Smooth muscle cell (in vitro differentiated cells): Measurements from ENCODE around the gene THNSL1. TPM values are rescaled to one million over a fixed set of nuclear protein-coding genes. Genes with fewer than 3 reads are reported as not detected.

Experiments
- DNase-seq: peaks from one replicate; lab custom pipeline; 2025; ENCODE audit not compliant: unreplicated experiment; lab: John Stamatoyannopoulos, UW
- H2AFZ ChIP-seq: fragments of 200-600 bp; sonication (generic); 2 replicates; pipeline ENCODE4 v1.6.0; 2016; ENCODE audit warnings: antibody characterized with exemption, low read depth, mild to moderate bottlenecking
- H3F3A ChIP-seq: fragments of 200-600 bp; sonication (generic); 2 replicates; pipeline ENCODE4 v1.6.0; 2017; ENCODE audit warnings: antibody characterized with exemption, low read depth
- H3K27ac ChIP-seq: fragments of 200-600 bp; sonication (generic); 2 replicates; pipeline ENCODE4 v1.5.1; 2016; ENCODE audit warnings: low read depth, mild to moderate bottlenecking
- H3K27me3 ChIP-seq: fragments of 200-600 bp; sonication (generic); 2 replicates; pipeline ENCODE4 v1.6.1; 2016; ENCODE audit warnings: low read depth, mild to moderate bottlenecking
- H3K36me3 ChIP-seq: fragments of 200-600 bp; sonication (generic); 2 replicates; pipeline ENCODE4 v1.5.1; 2016; ENCODE audit warnings: low read depth
- H3K4me1 ChIP-seq: fragments of 200-600 bp; sonication (generic); 2 replicates; pipeline ENCODE4 v1.5.1; 2016; ENCODE audit warnings: low read depth
- H3K4me2 ChIP-seq: fragments of 200-600 bp; sonication (generic); 2 replicates; pipeline ENCODE4 v1.6.0; 2016; ENCODE audit warnings: mild to moderate bottlenecking
- H3K4me3 ChIP-seq: fragments of 200-600 bp; sonication (generic); 2 replicates; pipeline ENCODE4 v1.5.1; 2016; ENCODE audit warnings: mild to moderate bottlenecking
- H3K79me2 ChIP-seq: fragments of 200-600 bp; sonication (generic); 2 replicates; pipeline ENCODE4 v1.6.0; 2016; ENCODE audit warnings: low read depth, mild to moderate bottlenecking
- H3K9ac ChIP-seq: fragments of 200-600 bp; sonication (generic); 2 replicates; pipeline ENCODE4 v1.6.0; 2016; ENCODE audit warnings: low read depth
- H3K9me3 ChIP-seq: fragments of 200-600 bp; sonication (generic); replicated peaks from 2 replicates; pipeline ENCODE4 v1.5.1; 2016; ENCODE audit warnings: low read depth
- H4K20me1 ChIP-seq: fragments of 200-600 bp; sonication (generic); 2 replicates; pipeline ENCODE4 v1.6.0; 2016; ENCODE audit warnings: low read depth
- CTCF ChIP-seq: fragments of 200-600 bp; sonication (generic); IDR thresholded peaks from 2 replicates; pipeline ENCODE4 v1.5.1; 2017; ENCODE audit warnings: borderline replicate concordance, mild to moderate bottlenecking, antibody characterized with exemption; ENCODE audit not compliant: insufficient read depth, poor library complexity, severe bottlenecking
- WGBS: methylation state at CpG from one replicate; pipeline ENCODE4 v1.1.7; 2016; ENCODE audit warnings: low lambda C conversion rate; 5-methylcytosine and 5-hydroxymethylcytosine counted together
- polyA plus RNA-seq: library from polyadenylated mRNA; unstranded; fragments of >200 nt; fragmentation: Nextera tagmentation; extraction: Ambion mirVana; gene quantifications from 2 replicates; pipeline ENCODE4 v1.2.1, GENCODE V29; 2016
- total RNA-seq: library from RNA; depleted of rRNA; stranded (reverse); fragments of >200 nt; gene quantifications from 2 replicates; pipeline ENCODE4 v1.2.3, GENCODE V29; 2014

Gene THNSL1
- total and polyA plus RNA-seq, 2 experiments from 2014 or later, result 2.5 to 2.6 TPM

- no peak for TF ChIP-seq CTCF
- Histone ChIP-seq H4K20me1 (no peaks in the 10 kb centered on the region), H3K27me3 (no peaks in the 10 kb centered on the region), H3K27ac (no peak overlapping the region), H3K4me1 (no peaks in the 10 kb centered on the region), H3K9me3 (no peaks in the 10 kb centered on the region), H3K36me3 (no peaks in the 10 kb centered on the region), H3K79me2 (no peaks in the 10 kb centered on the region), H3K4me3 (no peak overlapping the region), H3F3A (no peaks in the 10 kb centered on the region), H2AFZ (no peak overlapping the region), H3K4me2 (no peak overlapping the region), H3K9ac (no peak overlapping the region)
- WGBS, result 98% methylated on average over 4 of the region's 4 CpGs
- DNase-seq, result no peak
Observed at GRCh38 chr10:25065761-25066476, 49.5 kb downstream of the THNSL1 start.

GRCh38 chr10:25068152-25069058 is 52.0 kb downstream of the THNSL1 start:
- no peak for DNase-seq
- Histone ChIP-seq H3F3A (no peaks in the 10 kb centered on the region), H3K9me3 (no peaks in the 10 kb centered on the region), H2AFZ (peak overlapping the region; percentile 61), H3K79me2 (no peaks in the 10 kb centered on the region), H3K27me3 (no peaks in the 10 kb centered on the region), H3K4me2 (no peak overlapping the region), H3K4me1 (no peaks in the 10 kb centered on the region), H3K9ac (peak overlapping the region; percentile 55), H3K4me3 (no peak overlapping the region), H3K27ac (peak overlapping the region; percentile 78), H4K20me1 (no peaks in the 10 kb centered on the region), H3K36me3 (no peaks in the 10 kb centered on the region)
- WGBS, result 35% methylated on average over 11 of the region's 11 CpGs
- no peak for TF ChIP-seq CTCF

- Histone ChIP-seq H3K4me3 (no peak overlapping the region), H3K9ac (no peak overlapping the region), H3K4me2 (no peak overlapping the region), H2AFZ (no peak overlapping the region), H3K79me2 (no peaks in the 10 kb centered on the region), H3K27me3 (no peaks in the 10 kb centered on the region), H3K4me1 (no peaks in the 10 kb centered on the region), H3F3A (no peaks in the 10 kb centered on the region), H4K20me1 (no peaks in the 10 kb centered on the region), H3K36me3 (no peaks in the 10 kb centered on the region), H3K27ac (no peak overlapping the region), H3K9me3 (no peaks in the 10 kb centered on the region)
- no peak for TF ChIP-seq CTCF
- no peak for DNase-seq
- WGBS, result 97% methylated on average over 1 of the region's 1 CpG
Observed at GRCh38 chr10:25071227-25071626, 54.8 kb downstream of the THNSL1 start.
